Stimulated activated CD4-positive, alpha-beta T cell treated with anti-CD3 and anti-CD28 coated beads, Interleukin-12 subunit alpha, Interleukin-12 subunit beta, amount 100 ng/mL, for 4 hours (primary cell): ENCODE data around the gene TYSND1.
"Not testable (repeated sequence)": the region's sequence is repeated elsewhere in the genome, so short reads cannot be mapped to it uniquely, and the experiment has no call there.

Source experiments
- DNase-seq: peaks from one replicate; pipeline ENCODE4 v3.0.0-alpha.2; 2020

The TYSND1 gene

DNA sequence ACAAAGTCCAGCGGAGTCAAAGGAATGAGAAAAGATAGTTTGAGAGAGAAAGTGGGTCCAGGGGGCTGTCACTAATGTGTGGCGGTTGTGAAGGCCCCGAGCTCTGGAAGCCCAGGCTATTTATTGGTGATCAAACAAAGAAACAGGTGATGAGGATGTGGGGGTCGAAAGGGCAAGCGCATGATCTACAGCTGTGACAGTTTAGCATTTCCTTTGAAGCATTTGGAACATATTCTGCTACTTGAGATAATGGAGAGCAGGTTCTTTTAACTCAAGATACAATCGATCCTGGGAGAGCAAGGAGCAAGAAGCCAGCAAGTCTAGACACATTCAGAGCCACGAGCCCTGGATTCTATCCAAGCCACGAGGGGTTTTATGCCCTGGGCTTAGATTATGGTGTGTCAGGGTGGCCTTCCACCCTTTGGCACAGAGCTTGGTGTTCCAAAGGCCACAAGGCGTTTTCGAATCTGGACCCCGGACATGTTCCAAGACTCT lies 45.4 kb downstream of the TYSND1 start:
- DNase-seq: not testable (repeated sequence)

GRCh38 chr10:70098271-70098670 lies 48.2 kb downstream of the TYSND1 start:
- DNase-seq: no peak

DNA sequence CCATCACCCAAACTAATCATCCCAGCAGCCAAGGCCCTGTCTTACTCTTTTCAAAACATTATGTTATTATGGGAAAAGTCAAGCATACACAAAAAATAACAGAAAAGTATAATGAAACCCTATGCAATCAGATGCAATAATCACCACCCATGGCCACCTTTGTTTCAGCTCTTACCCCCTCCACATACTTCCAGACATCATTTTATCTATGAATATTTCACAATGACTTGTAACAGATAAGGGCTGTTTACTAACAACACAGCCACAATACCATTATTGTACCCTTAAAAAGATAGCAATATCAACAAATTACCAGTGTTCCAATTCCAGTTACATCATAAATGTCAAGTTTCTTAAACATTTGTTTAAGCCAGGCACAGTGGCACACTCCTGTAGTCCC lies 49.0 kb downstream of the TYSND1 start:
- DNase-seq: no peak

- no peak for DNase-seq
Measured at GRCh38 chr10:70096705-70097420, 49.6 kb downstream of the TYSND1 start.

DNA sequence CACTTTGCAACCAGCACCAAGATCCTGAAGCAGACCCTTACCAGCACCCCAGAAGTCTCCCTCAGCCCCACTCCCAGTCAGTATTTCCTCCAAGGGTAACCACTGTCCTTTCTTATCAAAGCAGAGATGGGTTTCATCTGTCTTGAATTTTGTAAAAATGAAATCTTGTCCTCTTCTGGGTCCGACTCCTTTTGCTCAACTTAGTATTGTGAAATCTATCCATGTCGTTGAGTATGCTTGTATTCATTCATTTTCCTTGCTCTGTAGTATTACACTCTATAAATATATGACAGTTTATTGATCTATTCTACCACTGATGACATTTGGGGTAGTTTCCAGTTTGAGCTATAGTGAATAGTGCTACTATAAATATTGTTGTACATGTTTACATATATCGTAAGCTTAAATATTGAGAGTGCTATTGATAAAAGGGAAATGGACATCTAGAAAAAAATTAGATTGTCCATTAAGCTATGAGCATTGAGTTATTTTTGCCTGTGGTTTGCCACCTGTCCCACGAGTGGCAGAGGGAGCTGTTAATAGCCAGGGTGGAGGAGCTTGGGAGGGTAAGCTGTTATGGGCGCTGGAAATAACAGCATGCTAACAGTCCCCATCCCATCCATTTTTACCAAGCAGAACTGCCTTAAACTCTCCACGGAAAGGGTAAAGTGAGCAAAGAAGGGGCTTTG lies 50.3 kb downstream of the TYSND1 start:
- no peak for DNase-seq

DNA sequence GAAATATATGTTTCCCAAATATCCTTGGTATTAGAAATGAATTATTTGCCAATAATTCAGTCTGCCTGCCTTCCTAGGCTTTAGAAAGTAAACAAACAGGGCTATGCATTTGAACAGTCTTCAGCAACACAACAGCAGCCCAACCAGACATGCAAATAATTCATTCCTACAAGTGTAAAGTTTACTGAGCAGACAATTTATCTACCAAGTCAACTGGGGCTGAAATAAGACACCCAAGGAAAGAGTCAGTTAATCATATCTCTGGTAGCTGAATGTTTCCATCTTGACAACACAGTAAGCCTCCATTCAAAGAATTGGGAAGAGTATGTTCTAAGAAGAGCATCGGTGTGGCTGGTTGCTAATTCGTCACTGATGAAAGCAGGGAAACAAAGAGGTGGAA lies 52.2 kb downstream of the TYSND1 start:
- DNase-seq: no peak

DNA sequence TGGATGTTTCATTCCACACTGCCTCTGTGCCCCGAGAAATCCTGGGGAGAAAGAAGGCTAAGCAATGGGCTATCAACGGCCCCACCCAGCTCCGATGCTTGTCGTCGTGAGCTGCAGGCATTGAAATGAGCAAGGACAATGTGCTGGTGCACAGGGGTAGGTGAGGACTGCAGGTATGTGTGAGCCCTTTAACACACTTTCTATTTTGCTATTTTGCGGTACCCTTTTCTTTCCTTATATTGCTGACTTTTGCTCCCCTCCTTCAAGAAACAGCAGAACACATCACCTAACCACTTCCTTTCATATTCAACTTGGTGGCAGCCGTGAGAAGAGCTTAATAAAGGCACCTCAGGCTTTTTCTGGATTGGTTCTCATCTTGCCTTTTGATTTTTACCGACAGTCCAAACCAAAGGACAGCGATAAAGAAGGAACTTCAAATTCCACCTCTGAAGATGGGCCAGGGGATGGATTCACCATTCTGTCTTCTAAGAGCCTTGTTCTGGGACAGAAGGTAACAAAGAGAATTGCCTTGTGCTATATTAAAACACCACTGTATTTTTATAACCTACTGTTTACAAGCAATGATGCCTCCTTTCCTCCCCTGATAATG lies 53.1 kb downstream of the TYSND1 start:
- DNase-seq: no peak

DNA sequence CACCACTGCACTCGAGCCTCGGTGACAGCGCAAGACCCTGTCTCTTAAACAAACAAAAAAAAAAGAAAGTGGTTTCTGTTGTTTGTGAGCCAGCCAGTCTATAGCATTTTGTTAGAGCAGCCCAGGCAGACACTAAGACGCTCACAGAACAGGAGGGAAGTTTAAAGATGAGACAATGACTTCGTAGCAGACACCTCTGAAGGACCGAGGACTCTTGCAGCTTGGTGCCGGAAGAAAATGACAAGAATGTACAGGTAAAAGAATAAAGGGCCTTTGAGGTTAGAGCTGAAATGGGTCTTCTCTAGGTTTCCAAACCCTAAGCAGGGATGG lies 54.1 kb downstream of the TYSND1 start:
- no peak for DNase-seq

- DNase-seq: no peak
Measured at GRCh38 chr10:70090951-70091350, 55.5 kb downstream of the TYSND1 start.

- no peak for DNase-seq
Measured at GRCh38 chr10:70090013-70090412, 56.5 kb downstream of the TYSND1 start.

- DNase-seq: no peak
Measured at GRCh38 chr10:70088308-70088698, 58.2 kb downstream of the TYSND1 start.
